Prostate gland (tissue), 2 donors: ENCODE data around the gene CILP2.

Source experiments
- POLR2A ChIP-seq: fragments of 450-650 bp; IDR thresholded peaks from one replicate; pipeline ENCODE4 v1.6.1; 2016; ENCODE audit warnings: antibody characterized with exemption, mild to moderate bottlenecking
- TF ChIP-seq, protein P1 (sequence below), 4 experiments: fragments of 200-600 bp in 2 of 4; fragments of 450-650 bp in 2 of 4; sonication (generic) in 2 of 4; IDR thresholded peaks; 1 replicate in 3 of 4; 2 replicates in 1 of 4; pipeline ENCODE4 v1.5.1; 2016 to 2019; ENCODE audit warnings: antibody characterized with exemption in 4 of 4, mild to moderate bottlenecking in 2 of 4, moderate library complexity in 2 of 4

GRCh38 chr19:19543101-19543500, 5.0 kb downstream of the CILP2 start:
- TF ChIP-seq, protein P1, sequence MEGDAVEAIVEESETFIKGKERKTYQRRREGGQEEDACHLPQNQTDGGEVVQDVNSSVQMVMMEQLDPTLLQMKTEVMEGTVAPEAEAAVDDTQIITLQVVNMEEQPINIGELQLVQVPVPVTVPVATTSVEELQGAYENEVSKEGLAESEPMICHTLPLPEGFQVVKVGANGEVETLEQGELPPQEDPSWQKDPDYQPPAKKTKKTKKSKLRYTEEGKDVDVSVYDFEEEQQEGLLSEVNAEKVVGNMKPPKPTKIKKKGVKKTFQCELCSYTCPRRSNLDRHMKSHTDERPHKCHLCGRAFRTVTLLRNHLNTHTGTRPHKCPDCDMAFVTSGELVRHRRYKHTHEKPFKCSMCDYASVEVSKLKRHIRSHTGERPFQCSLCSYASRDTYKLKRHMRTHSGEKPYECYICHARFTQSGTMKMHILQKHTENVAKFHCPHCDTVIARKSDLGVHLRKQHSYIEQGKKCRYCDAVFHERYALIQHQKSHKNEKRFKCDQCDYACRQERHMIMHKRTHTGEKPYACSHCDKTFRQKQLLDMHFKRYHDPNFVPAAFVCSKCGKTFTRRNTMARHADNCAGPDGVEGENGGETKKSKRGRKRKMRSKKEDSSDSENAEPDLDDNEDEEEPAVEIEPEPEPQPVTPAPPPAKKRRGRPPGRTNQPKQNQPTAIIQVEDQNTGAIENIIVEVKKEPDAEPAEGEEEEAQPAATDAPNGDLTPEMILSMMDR (IDR thresholded peaks at IDR 0.05): no peak
- TF ChIP-seq POLR2A: no peak
